Measurements from ENCODE around the gene HSP90AA1.
"Not testable (repeated sequence)": the region's sequence is repeated elsewhere in the genome, so short reads cannot be mapped to it uniquely, and the experiment has no call there.

The HSP90AA1 gene

DNA sequence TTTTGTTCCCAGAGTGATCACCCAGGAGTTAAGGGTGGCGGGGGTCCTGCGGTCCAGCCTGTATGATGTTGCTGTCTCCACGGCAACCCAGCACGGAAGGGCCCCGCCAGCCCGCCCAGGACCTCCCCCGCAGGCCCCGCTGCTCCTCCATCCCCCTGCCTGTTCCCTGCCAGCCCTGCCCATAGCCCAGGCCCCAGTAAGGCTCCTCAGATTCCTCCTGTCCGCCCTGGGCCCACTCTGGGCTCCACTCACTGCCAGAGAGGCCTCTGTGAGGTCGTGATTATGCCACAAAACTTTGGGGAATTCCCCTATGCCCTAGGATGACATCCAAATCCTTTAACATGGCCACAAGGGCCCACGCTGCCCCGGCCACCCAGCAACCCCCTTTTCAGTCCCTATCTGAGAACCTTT lies 20.8 kb downstream of the HSP90AA1 start:
- no peak for DNase-seq (ENCODE audit: low spot score)

DNA sequence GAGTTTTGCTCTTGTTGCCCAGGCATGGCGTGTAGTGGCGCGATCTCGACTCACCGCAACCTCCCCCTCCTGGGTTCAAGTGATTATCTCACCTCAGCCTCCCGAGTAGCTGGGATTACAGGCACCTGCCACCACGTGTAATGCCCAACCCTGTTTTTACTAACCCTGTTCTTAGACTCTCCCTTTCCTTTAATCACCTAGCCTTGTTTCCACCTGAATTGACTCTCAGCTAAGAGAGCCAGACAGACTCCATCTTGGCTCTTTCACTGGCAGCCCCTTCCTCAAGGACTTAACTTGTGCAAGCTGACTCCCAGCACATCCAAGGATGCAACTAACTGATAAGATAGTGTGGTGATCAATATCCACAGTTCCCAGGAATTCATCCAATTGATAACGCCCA lies 22.3 kb downstream of the HSP90AA1 start:
- DNase-seq (ENCODE audit: low spot score), result not testable (repeated sequence)

DNA sequence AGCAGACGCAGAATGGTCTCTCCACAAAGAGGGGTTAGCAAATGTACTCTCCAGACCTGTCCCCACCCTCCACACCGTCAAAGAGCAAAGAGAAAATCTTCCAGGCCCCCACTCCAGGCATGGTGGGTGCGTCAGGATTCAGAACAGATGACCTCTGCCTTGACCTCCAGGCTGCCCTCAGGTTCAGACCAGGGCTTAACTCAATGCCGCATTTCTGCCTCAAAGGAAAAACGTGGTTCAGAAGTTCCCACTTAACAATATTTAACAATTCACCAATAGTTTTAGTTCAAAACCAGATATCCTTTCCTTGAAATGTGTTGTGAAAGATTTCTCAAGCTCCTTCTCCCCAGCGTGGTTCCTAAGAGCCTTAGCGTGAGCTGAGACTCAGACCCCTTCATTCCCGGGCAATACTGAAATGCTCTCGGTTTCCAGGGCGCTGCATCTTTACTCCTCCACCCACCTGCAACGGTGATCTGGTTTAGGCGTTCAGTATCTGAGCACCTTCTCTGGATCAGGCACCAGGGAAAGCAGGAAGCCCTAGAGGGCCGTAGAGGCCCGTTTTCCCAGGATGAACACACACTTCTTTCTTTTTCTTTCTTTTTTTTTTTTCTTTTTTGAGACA lies 22.9 kb downstream of the HSP90AA1 start:
- DNase-seq (ENCODE audit: low spot score), result no peak

GRCh38 chr14:102063109-102063807 lies 23.6 kb downstream of the HSP90AA1 start:
- peak; percentile 81 for DNase-seq (ENCODE audit: low spot score)

- DNase-seq (ENCODE audit: low spot score), result no peak
These were observed 27.9 kb downstream of the HSP90AA1 start for GRCh38 chr14:102058961-102059360.

DNA sequence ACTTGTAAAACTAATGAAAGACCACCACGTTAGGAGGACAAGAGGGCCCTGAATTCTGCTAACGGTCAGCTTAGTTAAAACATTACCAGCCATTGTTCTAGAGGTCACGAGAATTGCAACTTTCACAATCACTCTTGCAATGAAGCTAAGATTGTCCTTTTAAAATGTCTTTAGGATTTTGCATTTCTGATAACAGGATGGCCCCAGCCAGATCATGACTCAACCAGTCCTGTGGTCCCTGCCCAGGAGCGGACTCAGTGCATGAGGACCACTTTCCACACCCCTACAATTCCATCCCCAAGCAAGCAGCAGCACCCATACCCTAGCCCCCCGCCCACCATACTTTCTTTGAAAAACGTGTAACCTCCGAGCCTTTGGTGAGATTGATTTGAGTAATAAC lies 28.7 kb downstream of the HSP90AA1 start:
- no peak for DNase-seq (ENCODE audit: low spot score)

DNA sequence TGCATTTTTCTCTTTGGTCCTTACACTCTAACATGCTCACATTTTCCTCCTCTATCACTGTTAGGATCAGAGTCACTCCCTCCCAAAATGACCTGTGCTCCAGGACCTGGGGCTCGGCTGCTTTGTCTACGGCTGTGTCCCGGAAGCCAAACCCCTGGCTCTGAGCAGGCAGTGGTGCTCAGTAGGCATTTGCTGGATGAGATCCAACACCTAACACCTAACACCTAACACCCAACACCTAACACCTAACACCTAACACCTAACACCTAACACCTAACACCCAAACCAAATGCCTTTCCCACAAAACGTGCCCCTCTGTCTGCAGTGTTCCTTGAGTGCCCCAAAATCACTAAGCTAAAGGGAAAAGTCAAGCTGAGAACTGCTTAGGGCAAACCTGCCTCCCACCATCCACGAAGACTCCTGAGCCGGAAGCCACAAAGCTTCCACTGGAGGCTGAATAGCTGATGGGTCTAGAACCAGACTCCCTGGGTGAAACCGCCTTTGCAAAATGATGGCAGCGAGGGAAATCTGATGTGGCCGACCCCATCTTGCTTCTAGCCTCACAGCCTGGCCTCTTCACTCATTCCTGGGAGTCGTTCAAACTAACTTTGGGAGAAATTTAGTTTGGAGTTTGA lies 29.2 kb downstream of the HSP90AA1 start:
- no peak for DNase-seq (ENCODE audit: low spot score)

DNA sequence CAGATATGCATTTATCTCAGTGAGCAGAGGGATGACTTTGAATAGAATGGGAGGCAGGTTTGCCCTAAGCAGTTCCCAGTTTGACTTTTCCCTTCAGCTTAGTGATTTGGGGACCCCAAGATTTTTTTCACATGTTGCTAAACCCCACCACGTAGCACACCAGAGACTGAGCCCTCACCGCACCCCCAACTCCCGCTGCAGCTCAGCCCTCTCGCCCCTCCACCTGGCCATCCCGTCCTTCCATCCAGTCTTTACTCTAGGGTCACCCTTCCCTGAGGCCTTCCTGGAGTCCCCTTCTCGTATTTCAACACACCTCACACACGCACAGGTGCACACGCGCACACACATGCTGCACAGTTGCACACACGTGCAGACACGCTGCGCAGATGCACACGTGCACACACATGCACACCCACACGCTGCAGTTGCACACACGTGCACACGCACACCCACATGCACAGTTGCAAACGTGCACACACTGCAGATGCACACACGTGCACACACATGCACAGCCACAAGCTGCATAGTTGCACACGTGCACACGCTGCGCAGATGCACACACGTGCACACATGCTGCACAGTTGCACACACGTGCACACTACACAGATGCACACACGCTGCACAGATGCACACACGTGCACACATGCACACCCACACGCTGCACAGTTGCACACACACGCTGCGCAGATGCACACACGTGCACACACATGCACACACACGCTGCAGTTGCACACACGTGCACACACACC lies 30.0 kb downstream of the HSP90AA1 start:
- DNase-seq (ENCODE audit: low spot score), result no peak

GRCh38 chr14:102055181-102055901 lies 31.5 kb downstream of the HSP90AA1 start:
- no peak for DNase-seq (ENCODE audit: low spot score)

DNA sequence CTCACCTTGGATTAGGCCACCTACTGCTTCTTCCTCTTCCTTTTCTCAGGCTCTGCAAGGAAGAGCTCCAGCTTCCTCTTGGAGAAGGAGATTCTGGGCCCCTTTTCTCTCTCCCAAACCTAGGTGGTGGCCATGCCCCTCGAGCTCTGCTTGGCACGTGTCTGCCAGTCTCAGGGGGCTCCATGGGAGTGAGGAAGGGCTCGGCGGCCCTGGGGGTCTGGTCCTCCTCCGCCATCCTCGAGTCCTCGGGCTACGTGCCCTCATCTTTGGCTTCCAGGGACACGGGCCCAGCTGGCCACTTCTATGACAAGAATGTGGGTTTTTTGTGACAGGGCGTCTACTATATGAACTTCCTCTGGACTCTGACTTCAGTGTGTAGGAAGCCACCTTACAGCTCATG lies 34.3 kb downstream of the HSP90AA1 start:
- DNase-seq (ENCODE audit: low spot score), result no peak

GRCh38 chr14:102050625-102051024 lies 36.2 kb downstream of the HSP90AA1 start:
- no peak for DNase-seq (ENCODE audit: low spot score)

GRCh38 chr14:102050026-102050405 lies 36.8 kb downstream of the HSP90AA1 start:
- no peak for DNase-seq (ENCODE audit: low spot score)

GRCh38 chr14:102049258-102050025 lies 37.4 kb downstream of the HSP90AA1 start:
- DNase-seq (ENCODE audit: low spot score), result no peak

GRCh38 chr14:102047808-102048540 lies 38.9 kb downstream of the HSP90AA1 start:
- DNase-seq (ENCODE audit: low spot score), result no peak

- peak; percentile 88 for DNase-seq (ENCODE audit: low spot score)
These were observed 40.2 kb downstream of the HSP90AA1 start for GRCh38 chr14:102046337-102047278.

DNA sequence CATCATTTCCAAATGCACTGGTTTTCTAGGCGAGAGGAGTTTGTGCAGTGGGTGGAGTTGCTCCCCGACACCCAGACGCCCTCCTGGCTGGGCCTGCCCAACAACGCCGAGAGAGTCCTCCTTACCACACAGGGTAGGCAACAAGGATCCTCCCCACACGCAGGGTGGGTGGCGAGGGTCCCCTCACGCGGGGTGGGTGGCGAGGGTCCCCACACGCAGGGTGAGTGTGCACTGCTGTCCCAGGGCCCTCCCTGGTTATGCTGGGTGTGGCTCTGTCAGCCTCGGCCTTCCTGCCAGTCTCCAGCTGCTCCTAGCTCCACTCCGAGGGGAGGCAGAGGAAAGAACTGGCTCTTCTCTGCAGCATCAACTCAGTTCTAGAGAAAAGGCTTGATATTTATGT lies 42.3 kb downstream of the HSP90AA1 start:
- DNase-seq (ENCODE audit: low spot score), result no peak

DNA sequence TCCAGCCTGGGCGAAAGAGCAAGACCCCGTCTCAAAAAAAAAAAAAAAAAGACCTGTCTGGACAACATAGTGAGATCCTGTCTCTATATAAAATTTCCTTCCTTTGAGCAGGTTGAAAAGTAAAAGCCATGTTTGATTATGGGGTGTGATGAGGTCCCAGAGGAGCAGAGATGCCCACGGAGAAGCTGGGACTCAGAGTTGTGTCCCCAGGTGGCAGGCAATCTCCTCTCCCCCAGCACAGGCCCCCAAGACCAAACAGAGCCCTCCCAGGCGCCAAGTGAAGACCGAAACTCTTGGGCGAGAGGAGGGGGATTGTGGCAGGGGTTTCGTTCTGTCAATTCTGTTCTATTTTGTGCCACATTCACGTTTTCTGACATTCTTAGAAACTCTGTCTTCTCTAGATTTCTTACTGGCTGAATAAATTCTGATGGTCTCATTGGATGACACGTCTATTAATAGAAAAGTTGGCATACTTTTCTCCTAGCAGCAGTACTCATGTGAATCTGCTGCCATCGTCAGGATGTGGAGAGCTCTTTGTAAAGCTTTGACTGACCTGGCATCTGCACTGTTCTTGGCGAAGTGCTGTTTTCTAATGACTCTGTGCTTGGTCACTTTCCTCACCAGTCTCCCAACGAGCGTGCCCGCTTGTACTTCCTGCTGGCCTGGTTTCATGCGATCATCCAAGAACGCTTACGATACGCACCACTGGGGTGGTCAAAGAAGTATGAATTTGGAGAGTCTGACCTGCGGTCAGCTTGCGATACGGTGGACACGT lies 43.4 kb downstream of the HSP90AA1 start:
- no peak for DNase-seq (ENCODE audit: low spot score)

- DNase-seq (ENCODE audit: low spot score), result no peak
These were observed 44.1 kb downstream of the HSP90AA1 start for GRCh38 chr14:102042699-102043098.

- DNase-seq (ENCODE audit: low spot score), result no peak
These were observed 46.7 kb downstream of the HSP90AA1 start for GRCh38 chr14:102040153-102040552.
